ENCODE data around the gene WDR83.
"Not testable (repeated sequence)": the region's sequence is repeated elsewhere in the genome, so short reads cannot be mapped to it uniquely, and the experiment has no call there.

Gene WDR83

GRCh38 chr19:12666265-12667048 is at the start of gene WDR83, which contains the start of gene MAN2B1:
WDR83 (plus strand) TSS chr19:12666807; CDS start chr19:12669791, 2,984 bp downstream.
MAN2B1 (minus strand) TSS chr19:12666742; CDS start chr19:12666701, 41 bp downstream.
- peak within 1 kb of the TSS; percentile 94 for H3K4me3 Mint-ChIP-seq
- H3K27ac Mint-ChIP-seq, result peak within 1 kb of the TSS; percentile 96
- peaks cover 5% of the 10 kb centered on the region for H3K36me3 Mint-ChIP-seq
- no peaks in the 10 kb centered on the region for H3K27me3 Mint-ChIP-seq
- H3K9me3 Mint-ChIP-seq, result no peaks in the 10 kb centered on the region
- peaks cover 47% of the 10 kb centered on the region for H3K4me1 Mint-ChIP-seq

- H3K27me3 Mint-ChIP-seq, result no peaks in the 10 kb centered on the region
- H3K36me3 Mint-ChIP-seq, result peaks cover 5% of the 10 kb centered on the region
- peaks cover 41% of the 10 kb centered on the region for H3K4me1 Mint-ChIP-seq
- no peak overlapping the region for H3K4me3 Mint-ChIP-seq
- no peak overlapping the region for H3K27ac Mint-ChIP-seq
- no peaks in the 10 kb centered on the region for H3K9me3 Mint-ChIP-seq
Measured at GRCh38 chr19:12617646-12618045, 49.0 kb upstream of the WDR83 start.

- H3K36me3 Mint-ChIP-seq, H3K27ac Mint-ChIP-seq, H3K27me3 Mint-ChIP-seq: not testable (repeated sequence)
Measured at GRCh38 chr19:12621253-12622024, 45.2 kb upstream of the WDR83 start.

GRCh38 chr19:12623361-12624031 is 43.1 kb upstream of the WDR83 start:
- H3K4me1 Mint-ChIP-seq, result peaks cover 9% of the 10 kb centered on the region
- no peak overlapping the region for H3K27ac Mint-ChIP-seq
- H3K36me3 Mint-ChIP-seq, result peaks cover 13% of the 10 kb centered on the region

More at GRCh38 chr19:12621253-12622024, 45.2 kb upstream of the WDR83 start:
- not testable (repeated sequence) for H3K9me3 Mint-ChIP-seq, H3K4me3 Mint-ChIP-seq
- H3K4me1 Mint-ChIP-seq, result peaks cover 13% of the 10 kb centered on the region

GRCh38 chr19:12626958-12627357 is 39.6 kb upstream of the WDR83 start:
- no peaks in the 10 kb centered on the region for H3K9me3 Mint-ChIP-seq
- no peak overlapping the region for H3K27ac Mint-ChIP-seq
- H3K4me3 Mint-ChIP-seq, result no peak overlapping the region
- no peaks in the 10 kb centered on the region for H3K27me3 Mint-ChIP-seq
- H3K4me1 Mint-ChIP-seq, result no peaks in the 10 kb centered on the region
- H3K36me3 Mint-ChIP-seq, result peaks cover 26% of the 10 kb centered on the region

More at GRCh38 chr19:12623361-12624031, 43.1 kb upstream of the WDR83 start:
- Mint-ChIP-seq H3K27me3 (no peaks in the 10 kb centered on the region), H3K9me3 (no peaks in the 10 kb centered on the region), H3K4me3 (no peak overlapping the region)

GRCh38 chr19:12628040-12629022 is 38.3 kb upstream of the WDR83 start:
- no peaks in the 10 kb centered on the region for H3K9me3 Mint-ChIP-seq
- H3K27me3 Mint-ChIP-seq, result no peaks in the 10 kb centered on the region
- H3K4me3 Mint-ChIP-seq, result no peak overlapping the region
- H3K27ac Mint-ChIP-seq, result no peak overlapping the region
- peaks cover 26% of the 10 kb centered on the region for H3K36me3 Mint-ChIP-seq
- no peaks in the 10 kb centered on the region for H3K4me1 Mint-ChIP-seq

- no peak overlapping the region for H3K27ac Mint-ChIP-seq
- peaks cover 3% of the 10 kb centered on the region for H3K4me1 Mint-ChIP-seq
- H3K27me3 Mint-ChIP-seq, result no peaks in the 10 kb centered on the region
- H3K36me3 Mint-ChIP-seq, result peaks cover 26% of the 10 kb centered on the region
- H3K4me3 Mint-ChIP-seq, result no peak overlapping the region
- no peaks in the 10 kb centered on the region for H3K9me3 Mint-ChIP-seq
Measured at GRCh38 chr19:12629215-12629614, 37.4 kb upstream of the WDR83 start.

GRCh38 chr19:12636631-12637030 is 30.0 kb upstream of the WDR83 start:
- H3K4me3 Mint-ChIP-seq, result no peak overlapping the region
- no peaks in the 10 kb centered on the region for H3K36me3 Mint-ChIP-seq
- H3K27ac Mint-ChIP-seq, result no peak overlapping the region
- no peaks in the 10 kb centered on the region for H3K27me3 Mint-ChIP-seq
- peaks cover 24% of the 10 kb centered on the region for H3K4me1 Mint-ChIP-seq
- no peaks in the 10 kb centered on the region for H3K9me3 Mint-ChIP-seq

- Mint-ChIP-seq H3K27me3 (no peaks in the 10 kb centered on the region), H3K4me1 (peaks cover 22% of the 10 kb centered on the region), H3K27ac (no peak overlapping the region), H3K36me3 (no peaks in the 10 kb centered on the region), H3K4me3 (no peak overlapping the region), H3K9me3 (no peaks in the 10 kb centered on the region)
Measured at GRCh38 chr19:12638611-12639182, 27.9 kb upstream of the WDR83 start.

GRCh38 chr19:12639901-12640613 is 26.6 kb upstream of the WDR83 start:
- no peaks in the 10 kb centered on the region for H3K9me3 Mint-ChIP-seq
- peak overlapping the region; percentile 84 for H3K4me3 Mint-ChIP-seq
- no peaks in the 10 kb centered on the region for H3K27me3 Mint-ChIP-seq
- H3K4me1 Mint-ChIP-seq, result peaks cover 19% of the 10 kb centered on the region
- H3K36me3 Mint-ChIP-seq, result no peaks in the 10 kb centered on the region
- peak overlapping the region; percentile 91 for H3K27ac Mint-ChIP-seq

- no peak overlapping the region for H3K4me3 Mint-ChIP-seq
- no peaks in the 10 kb centered on the region for H3K27me3 Mint-ChIP-seq
- H3K9me3 Mint-ChIP-seq, result no peaks in the 10 kb centered on the region
- no peaks in the 10 kb centered on the region for H3K36me3 Mint-ChIP-seq
- H3K27ac Mint-ChIP-seq, result no peak overlapping the region
- peaks cover 12% of the 10 kb centered on the region for H3K4me1 Mint-ChIP-seq
Measured at GRCh38 chr19:12641456-12641855, 25.2 kb upstream of the WDR83 start.

GRCh38 chr19:12642506-12642905 is 24.1 kb upstream of the WDR83 start:
- Mint-ChIP-seq H3K27ac (no peak overlapping the region), H3K9me3 (no peaks in the 10 kb centered on the region), H3K27me3 (no peaks in the 10 kb centered on the region), H3K36me3 (no peaks in the 10 kb centered on the region), H3K4me3 (no peak overlapping the region), H3K4me1 (peaks cover 8% of the 10 kb centered on the region)

- not testable (repeated sequence) for H3K27ac Mint-ChIP-seq, H3K4me1 Mint-ChIP-seq, H3K36me3 Mint-ChIP-seq, H3K27me3 Mint-ChIP-seq, H3K9me3 Mint-ChIP-seq, H3K4me3 Mint-ChIP-seq
Measured at GRCh38 chr19:12643716-12644115, 22.9 kb upstream of the WDR83 start.

GRCh38 chr19:12646551-12646950 is 20.1 kb upstream of the WDR83 start:
- no peaks in the 10 kb centered on the region for H3K27me3 Mint-ChIP-seq
- H3K4me3 Mint-ChIP-seq, result no peak overlapping the region
- H3K9me3 Mint-ChIP-seq, result no peaks in the 10 kb centered on the region
- H3K27ac Mint-ChIP-seq, result no peak overlapping the region
- no peaks in the 10 kb centered on the region for H3K36me3 Mint-ChIP-seq
- H3K4me1 Mint-ChIP-seq, result no peaks in the 10 kb centered on the region
